ELF-1 (cell line): ENCODE results near the gene TBCD.
"Not testable (repeated sequence)": the region's sequence is repeated elsewhere in the genome, so short reads cannot be mapped to it uniquely, and the experiment has no call there.

Experiments used
- DNase-seq: peaks from one replicate; pipeline ENCODE4 v3.0.0-alpha.2; 2016; ENCODE audit warnings: low read depth, low spot score

The TBCD gene

DNA sequence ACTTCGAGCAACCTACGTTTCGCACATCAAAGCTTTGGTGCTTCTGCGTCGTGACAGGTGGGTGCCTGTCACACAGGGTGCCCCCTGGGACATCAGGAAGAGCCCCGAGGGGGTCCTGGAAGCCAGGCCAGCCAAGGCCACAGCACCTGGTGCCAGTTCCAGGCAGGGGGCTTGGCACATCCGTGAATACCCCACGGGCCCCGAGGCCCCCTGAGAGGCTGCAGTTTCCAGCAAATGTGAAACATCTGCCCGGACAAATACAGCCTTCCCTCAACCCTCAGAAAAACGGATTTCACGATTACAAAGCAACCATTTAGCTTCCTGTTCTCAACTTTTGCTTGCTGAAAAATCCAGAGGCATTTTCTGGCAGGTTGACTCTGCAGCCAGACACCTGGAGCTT lies 218.2 kb downstream of the TBCD start:
- DNase-seq, result no peak

DNA sequence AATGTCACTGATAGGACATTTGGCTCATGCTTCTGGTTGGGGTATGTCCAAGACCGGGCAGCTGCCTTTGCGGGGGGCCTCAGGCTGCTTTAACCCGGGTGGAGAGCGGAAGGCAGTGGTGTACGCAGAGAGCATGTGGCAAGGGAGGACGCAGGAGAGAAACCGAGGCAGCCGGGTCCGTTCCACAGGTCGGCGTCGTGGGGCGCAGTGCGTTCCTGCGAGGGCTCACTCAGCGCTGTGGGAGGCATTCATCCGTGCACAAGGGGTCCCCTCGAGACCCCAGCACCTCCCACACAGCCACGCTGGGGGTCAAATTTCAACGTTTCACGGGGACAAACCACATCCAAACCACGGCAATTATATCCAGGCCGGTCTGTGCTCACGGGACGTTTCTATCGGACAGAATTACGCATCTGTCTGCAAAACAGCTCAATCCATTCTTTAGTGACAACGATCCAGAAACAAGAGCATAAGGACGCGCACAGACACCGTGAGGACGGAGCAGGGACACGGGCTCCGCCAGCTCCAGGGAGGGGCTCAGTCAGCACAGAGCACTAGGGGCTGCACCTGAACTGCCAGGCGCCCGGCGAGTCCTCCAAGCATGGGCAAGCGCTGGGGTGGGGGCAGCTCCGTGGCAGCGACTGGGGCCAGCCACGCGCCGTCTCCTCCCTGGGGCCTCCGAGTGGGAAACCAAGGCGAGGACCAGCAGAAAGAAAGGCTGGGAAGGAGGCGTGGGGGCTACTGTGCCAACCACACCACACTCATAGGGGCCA lies 219.1 kb downstream of the TBCD start:
- DNase-seq, result no peak

DNA sequence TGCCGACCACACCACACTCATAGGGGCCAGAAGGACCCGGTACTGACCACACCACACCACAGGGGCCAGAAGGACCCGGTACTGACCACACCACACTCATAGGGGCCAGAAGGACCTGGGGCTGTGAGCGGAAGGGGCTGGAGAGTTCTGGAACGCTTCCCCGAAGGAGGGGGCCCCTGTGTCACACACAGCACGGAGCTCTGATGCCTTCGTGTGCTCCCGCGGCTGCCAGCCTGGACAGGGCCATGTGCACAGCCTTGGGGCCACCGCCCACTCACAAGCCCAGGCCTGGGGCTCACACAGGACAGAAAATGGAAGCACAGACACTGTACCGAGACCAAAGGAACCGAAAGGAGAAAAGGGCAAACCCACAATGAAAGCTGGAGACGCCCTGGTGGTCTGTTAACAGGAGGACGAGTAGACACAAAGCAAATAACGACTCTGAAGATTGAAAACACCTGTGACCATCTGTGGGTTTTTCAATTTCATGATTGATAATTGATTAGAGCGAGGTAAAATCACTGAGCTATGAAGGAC lies 221.0 kb downstream of the TBCD start:
- no peak for DNase-seq

DNA sequence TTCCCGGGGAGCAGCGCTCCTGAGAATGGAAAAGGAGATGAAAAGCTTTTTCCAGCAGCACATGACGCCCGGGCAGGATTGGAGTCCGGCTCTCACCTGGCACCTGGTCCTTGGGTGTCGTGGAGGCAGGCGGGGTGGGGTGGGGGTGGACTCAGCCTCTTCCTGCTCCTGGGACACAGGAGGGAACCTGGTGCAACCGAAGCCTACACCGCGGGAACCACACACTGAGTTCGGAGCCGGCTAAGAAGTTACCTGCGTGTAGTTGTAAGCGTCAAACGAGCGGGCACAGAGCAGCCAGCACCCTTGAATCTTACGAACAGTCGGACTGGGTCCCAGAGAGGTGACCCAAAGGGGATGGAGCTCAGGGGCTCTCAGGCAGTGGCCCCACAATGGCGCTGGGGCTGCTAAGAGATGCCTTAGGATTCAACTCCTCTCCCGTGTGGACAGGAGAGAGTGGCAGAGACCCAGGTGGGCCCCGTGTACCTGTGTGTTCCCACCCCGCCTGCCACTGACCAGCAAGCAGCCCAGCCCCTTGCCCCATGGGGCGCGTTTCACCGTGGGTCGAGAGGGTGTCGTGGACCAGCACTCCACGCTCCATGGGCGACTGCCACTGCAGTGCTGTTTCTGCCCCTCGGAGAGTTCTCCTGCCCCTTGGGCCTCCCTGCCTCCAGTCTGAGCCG lies 221.7 kb downstream of the TBCD start:
- DNase-seq, result no peak

DNA sequence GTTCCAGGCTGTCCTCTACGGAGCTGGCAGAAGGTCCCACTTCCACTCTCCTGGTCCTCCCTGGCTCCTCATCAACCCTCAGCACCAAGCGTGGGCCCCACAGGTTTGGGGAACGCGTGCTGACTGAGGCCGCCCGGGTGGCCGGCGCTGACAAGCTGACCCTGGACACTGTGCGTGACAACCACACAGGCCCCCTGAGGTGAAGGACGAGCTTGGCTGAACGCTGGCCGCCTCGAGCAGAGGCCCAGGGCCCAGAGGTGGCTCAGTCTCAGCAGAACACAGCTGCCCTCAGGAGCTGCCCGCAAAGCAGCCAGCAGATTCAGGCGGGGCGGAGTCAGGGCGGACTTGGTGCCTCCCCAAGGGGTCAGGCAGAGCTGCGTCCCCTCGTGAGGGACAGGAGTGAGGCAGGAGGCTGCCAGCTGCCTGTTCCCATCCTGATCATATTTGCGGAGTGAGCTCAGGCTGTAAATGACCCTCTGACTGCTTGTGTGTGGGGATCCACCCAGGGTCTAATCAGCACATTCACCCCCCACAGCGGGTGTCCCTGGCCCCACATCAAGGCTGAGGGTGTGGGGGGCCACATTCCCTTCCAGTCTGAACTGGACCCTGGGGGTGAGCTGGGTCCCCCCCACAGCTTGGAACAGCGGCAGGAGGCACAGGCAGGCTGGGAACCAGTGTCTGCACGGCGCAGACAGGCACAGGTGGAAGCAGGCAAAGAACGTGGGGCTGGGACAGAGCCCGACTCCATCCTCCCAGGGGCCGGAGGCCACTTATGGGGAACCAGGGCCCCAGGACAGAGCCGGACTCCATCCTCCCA lies 222.5 kb downstream of the TBCD start:
- no peak for DNase-seq

DNA sequence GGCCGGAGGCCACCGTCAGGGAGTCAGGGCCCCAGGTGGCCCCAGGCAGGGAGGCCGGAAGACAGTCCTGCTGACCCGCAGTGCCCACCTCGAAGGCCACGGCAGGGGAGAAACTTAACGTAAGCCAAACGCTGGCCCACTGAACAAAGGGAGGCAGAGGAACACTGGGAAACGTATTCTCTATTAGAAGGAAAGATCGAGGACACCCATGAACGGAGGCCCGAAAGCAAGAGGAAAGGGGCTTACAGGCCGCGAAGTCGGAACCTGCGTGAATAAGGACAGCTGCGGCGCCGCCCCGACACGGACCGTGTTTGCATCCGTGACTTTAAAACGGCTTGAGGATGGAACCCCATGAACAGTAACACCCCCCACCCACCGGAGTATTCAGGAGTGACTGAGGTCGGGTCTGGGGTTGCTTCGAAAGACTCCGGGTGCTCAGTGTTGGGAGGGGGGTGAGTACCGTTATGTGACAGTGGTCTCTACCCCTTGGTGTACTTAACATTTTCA lies 225.2 kb downstream of the TBCD start:
- no peak for DNase-seq

DNA sequence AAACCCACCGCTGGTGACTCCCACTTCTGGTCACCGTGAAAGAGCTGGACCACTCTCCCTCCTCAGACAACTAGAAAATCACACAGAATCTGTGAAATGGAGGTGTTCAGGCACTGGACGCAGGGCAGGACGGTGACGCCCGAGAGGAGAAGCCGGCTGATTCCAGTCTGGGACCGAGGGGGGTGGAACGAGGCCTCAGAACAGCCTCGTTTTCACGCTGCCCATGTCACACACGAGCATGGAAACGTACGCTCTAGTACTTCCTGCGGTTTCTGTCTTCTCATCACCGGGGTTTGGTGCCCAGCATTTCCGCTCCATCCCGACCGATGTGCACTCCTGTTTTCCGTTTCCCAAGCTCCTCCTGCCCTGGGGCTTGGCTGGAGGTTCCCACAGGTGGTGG lies 225.7 kb downstream of the TBCD start:
- no peak for DNase-seq

DNA sequence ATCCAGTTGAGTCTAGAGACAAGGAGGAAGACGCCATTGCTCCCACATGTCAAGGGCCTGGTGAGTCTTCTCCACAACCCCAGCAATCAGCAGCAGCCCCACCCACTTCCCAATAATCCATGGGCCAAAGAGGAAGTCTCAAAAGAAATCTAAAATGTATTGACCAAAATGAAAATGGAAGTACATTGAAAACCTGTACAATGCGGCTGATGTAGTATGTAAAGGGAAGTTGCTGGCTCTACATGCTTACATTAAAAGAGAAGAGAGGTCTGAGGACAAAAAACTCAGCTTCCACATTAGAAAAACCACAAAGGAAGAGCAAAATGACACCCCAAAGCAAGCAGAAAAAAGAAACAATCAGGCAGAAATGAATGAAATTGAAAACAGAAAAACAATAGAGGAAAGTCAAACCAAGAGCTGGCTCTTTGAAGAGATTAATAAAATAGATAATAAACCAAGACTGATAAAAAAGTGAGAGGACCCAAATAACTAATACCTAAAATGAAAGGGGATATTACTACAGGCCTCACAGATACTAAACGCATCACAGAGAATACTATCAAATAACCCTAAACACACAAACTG lies 227.0 kb downstream of the TBCD start:
- DNase-seq, result no peak

DNA sequence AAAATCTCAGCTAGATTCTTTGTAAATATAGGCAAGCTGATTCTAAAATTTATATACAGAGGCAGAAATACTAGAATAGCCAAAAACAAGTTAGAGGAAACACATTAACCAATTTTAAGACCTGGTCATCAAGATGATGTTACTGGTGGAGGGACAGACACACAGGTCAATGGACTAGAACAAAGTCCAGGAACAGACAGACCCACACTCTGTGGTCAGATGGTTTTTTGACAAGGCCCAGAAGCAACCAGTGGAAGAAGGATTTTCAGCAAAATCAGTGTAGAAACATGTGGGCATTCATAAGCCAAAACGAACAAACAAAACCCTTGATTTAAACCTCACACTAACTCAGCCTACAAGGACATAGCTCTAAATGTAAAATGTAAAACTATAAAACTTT lies 227.9 kb downstream of the TBCD start:
- no peak for DNase-seq

DNA sequence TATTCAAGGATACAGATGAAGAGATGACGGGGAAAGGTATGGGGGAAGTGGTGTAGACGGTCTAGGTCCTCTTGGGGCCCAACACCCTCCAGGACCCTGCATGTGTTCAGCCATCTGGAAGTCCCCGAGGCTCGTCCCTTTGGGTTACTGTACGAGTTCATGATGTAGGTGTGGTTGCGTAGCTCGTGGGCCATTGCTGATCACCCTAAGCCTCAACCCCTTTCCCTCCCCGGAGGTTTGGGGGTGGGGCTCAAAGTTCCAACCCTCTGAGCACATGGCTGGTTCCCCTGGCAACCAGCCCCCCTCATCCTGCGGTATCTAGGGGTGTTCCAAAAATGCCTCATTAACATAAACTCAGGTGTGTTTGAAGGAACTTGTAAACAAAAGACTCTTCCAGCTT lies 228.8 kb downstream of the TBCD start:
- DNase-seq, result no peak

DNA sequence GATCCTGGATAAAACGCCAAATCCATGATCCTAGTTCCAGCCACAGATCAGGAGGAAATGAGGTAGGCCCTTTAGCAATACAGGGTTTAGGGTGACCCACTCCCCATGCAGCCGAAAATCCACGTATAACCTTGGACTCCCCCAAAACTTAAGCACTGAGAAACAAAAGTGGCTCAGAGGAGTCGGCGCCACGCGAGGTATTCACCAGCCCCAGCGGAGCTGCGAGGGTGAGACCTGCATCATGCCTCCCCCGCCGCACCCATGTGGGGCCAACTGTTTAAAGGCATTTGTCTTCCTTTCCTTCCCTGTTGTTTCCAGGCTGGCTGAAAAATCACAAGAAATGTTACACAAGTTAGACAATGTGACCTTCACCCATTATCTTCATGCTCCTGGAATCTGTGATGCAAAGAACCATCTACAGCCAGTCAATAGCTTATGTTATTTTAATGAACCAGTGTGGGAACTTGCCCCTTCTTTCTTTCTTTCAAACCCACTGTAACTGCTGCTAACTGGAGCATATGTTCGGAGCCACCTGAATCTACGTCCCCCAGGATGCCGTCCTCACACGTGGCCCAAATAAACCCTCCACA lies 229.4 kb downstream of the TBCD start:
- DNase-seq, result no peak

DNA sequence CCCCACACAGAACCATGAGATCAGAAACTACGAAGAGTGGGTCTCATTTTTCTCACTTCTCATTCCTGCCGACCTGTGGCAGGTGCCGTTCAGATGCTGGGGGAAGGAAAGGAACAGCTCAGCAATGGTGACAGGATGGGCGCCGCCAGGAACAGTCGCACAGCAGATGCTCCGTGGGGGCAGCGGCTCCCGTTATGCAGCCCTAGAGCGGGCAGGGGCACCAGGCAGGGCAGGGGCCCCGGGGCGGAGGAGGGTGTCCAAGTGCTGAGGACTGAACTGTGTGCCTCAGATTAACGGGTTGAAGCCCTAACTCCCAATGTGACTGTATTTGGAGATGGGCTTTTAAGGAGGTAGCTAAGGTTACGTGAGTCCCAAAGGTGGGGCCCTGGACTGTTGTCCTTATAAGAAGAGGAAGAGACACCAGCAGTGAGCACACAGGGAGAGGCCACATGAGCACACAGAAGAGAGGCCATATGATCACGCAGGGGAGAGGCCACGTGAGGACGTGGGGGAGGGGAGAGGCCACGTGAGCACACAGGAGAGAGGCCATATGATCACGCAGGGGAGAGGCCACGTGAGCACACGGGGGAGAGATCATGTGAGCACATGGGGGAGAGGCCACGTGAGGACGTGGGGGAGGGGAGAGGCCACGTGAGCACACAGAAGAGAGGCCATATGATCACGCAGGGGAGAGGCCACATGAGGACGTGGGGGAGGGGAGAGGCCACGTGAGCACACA lies 231.8 kb downstream of the TBCD start:
- no peak for DNase-seq

DNA sequence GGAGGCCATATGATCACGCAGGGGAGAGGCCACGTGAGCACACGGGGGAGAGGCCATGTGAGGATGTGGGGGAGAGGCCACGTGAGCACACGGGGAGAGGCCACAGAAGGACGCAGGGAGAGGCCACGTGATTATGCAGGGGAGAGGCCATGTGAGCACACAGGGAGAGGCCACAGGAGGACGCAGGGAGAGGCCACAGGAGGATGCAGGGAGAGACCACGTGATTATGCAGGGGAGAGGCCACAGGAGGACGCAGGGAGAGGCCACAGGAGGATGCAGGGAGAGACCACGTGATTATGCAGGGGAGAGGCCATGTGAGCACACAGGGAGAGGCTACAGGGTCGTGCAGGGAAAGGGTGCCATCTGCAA lies 232.4 kb downstream of the TBCD start:
- not testable (repeated sequence) for DNase-seq

DNA sequence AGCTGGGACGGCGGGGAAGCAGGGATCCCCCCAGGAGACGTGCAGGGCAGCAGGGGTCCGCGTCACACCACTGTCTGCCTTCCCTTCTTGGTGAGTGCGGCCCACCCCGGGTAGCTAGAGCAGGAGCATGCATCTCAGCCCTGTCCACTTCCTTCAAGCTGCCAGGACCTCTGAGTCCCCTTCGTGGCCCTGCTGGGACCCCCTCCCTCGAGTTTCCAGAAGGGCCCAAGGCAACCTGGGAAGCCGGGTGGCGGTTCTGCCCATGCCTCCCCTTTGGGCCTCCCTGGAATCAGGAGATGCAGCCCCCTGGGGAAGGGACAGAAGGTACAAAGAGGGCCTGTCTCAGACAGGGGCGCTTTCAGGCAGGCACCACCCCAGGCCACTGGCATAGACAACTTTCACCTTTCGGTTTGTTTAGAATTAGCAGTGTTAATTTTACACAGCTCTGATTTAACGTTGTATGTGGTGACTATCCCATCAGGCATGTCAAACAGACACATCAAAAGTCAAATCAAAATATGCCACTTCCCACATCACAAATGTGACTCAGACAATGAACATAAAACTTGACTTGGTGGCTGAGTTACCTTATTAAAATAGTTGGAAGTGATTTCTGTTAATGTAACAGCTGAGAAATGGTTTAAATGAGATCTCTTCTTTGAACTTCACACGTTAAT lies 233.0 kb downstream of the TBCD start:
- no peak for DNase-seq

DNA sequence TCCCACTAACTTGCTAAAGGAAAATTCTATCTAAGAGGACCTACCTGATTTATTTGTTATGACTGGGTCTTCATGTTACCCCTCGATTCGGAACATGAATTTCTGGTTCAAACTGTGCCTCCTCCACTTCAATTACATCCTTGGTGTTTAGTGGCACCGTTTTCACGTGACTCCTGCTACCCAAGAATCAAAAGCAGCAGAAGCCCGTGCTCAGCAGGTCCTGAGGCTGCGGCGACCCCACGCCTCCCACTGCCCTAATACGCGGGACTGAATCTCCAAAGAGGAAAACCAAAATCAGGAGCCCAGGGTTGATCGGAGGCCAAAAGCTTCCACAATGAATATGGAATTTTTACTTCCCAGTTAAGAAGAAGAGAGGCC lies 233.6 kb downstream of the TBCD start:
- no peak for DNase-seq

DNA sequence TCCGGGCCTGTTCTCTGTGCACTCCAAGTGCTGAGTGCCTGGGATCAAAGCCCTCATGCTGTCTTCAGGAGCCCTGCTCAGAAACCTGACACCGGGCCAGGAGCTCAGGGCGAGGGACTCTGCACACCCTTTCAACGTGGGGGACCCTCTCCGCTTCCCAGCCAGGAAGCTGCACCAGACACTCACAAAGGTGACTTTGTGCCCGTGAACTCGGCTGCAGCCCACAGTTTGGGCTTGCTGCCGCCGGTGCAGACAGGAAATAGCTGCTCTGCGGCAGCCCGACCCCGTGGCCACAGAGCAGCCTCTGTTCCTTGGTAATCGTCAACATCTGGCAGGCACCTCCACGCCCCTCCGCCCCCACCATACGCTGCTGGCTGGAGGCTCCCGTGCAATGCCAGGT lies 234.1 kb downstream of the TBCD start:
- peak; percentile 64 for DNase-seq

DNA sequence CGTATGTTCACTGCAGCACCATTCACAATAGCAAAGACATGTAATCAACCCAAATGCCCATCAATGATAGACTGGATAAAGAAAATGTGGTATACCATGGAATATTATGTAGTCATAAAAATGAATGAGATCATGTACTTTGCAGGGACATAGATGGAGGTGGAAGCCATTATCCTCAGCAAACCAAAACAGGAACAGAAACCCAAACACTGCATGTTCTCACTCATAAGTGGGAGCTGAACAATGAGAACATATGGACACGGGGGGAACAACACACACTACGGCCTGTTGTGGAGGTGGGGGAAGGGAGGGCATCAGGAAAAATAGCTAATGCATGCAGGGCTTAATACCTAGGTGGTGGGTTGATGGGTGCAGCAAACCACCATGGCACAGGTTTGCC lies 237.2 kb downstream of the TBCD start:
- not testable (repeated sequence) for DNase-seq

DNA sequence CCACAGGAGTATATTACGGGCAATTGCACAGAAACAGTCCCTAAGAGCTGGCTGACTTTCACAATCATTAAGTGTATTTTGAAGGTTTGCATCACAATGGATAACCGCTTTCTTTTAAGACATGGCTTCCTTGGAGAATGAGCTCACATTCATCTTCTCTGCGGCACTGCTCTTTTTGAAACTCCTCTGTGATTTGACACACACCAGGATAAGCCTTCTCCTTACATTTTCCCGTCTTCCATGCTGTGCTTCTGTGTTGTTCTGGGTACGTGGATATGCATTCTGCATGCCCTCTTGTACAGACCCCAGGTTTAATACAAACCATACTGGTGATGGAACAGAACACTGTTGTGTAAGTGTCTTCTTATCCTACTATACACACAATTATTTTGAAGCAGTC lies 238.0 kb downstream of the TBCD start:
- DNase-seq, result no peak

DNA sequence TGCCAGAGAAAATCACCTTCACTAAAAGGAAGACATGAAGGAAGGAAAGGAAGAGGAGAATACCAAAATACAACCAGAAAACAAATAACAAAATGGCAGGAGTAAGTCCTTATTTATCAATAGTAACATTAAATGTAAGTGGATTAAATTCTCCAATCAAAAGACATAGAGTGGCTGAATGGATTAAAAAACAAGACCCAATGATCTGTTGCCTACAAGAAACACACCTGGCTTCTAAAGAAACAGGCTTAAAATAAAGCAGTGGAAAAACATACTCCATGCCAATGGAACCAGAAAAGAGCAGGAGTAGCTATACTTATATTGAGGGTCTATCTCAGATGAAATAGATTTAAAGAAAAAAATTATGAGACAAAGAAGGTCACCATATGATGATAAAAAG lies 241.1 kb downstream of the TBCD start:
- DNase-seq, result no peak
